ENCODE measurements around the gene TMEM132D.

The TMEM132D gene

DNA sequence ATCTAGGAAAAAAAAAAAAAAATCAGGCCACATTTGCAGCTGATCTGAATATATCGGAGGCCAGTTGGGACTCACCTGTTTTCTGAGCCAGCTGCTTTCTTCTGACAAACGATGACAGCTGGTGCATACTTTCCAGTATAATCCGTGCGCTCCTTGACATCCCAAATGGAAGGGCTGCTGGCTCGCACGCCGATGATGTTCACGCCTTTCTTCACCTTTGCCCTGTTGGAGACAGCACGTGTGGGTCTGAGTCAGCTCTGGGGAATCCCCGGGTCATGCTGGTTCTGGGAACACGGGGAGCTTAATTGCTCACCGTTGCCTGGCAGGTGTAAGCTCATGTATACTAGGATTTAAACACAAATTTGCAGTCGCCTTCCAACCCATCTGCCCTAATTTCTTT lies 372.8 kb downstream of the TMEM132D start:
- no peak for DNase-seq

GRCh38 chr12:129530517-129530916 lies 373.3 kb downstream of the TMEM132D start:
- DNase-seq: no peak

GRCh38 chr12:129527506-129527905 lies 376.3 kb downstream of the TMEM132D start:
- DNase-seq: no peak

GRCh38 chr12:129523621-129524020 lies 380.2 kb downstream of the TMEM132D start:
- no peak for DNase-seq

GRCh38 chr12:129520739-129521138 lies 383.1 kb downstream of the TMEM132D start:
- no peak for DNase-seq

DNA sequence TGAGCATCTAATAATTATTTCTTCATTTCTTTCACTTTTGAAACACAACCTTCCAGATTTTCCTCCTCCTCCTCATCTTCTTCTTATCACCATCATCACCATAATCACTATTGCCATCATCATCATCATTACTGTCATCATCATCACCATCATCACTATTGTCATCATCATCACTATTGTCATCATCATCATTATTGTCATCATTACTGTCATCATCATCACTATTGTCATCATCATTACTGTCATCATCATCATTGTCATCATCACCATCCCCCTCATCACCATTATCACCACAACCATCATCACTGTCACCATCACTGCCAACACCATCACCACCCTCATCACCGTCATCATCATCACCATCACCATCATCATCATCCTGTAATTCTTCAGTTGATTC lies 400.0 kb downstream of the TMEM132D start:
- no peak for DNase-seq

DNA sequence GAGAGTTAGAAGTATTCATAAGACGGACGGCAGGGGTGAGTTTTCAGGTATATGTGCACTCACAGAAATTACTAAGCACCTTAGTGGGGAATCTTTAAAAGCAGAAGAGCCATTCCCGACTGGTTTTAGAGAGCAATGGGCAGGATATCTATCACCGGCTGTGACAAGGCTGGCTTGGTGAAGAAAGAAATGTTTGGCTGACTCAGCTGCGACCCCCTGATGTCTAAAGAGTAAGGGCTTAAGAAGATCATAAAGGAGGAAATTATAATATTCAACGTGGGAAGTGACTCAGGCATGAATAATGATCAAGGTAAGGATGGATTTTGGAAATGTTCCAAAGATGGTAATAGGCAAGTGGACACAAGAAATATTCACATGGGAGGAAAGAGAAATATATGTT lies 407.6 kb downstream of the TMEM132D start:
- no peak for DNase-seq

- DNase-seq: no peak
Measured at GRCh38 chr12:129494766-129495165, 409.1 kb downstream of the TMEM132D start.

GRCh38 chr12:129494260-129494659 lies 409.6 kb downstream of the TMEM132D start:
- no peak for DNase-seq

- DNase-seq: no peak
Measured at GRCh38 chr12:129489100-129489676, 414.6 kb downstream of the TMEM132D start.

DNA sequence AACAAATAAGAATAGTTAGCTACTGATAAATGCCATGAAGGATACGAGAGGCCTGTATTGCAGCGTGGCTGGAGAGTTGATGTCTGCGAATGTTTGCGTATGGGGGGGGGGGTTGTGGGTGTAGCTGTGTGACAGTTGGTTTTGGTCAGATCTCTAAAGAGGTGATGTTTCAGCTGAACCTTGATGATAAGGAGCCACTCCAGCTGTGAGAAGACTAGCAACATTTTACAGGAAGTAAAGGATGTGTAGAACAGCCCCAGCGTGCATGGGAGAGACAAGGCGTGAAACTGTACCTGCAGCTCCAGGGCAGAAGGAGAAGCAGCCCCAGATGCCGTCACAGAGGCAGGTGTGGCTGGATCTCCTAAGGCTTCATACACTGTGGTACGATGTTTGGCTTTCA lies 416.9 kb downstream of the TMEM132D start:
- DNase-seq: no peak

GRCh38 chr12:129483111-129483893 lies 420.5 kb downstream of the TMEM132D start:
- no peak for DNase-seq

GRCh38 chr12:129481921-129482320 lies 421.9 kb downstream of the TMEM132D start:
- DNase-seq: no peak

GRCh38 chr12:129470196-129470595 lies 433.6 kb downstream of the TMEM132D start:
- DNase-seq: no peak

- no peak for DNase-seq
Measured at GRCh38 chr12:129467726-129468125, 436.1 kb downstream of the TMEM132D start.

DNA sequence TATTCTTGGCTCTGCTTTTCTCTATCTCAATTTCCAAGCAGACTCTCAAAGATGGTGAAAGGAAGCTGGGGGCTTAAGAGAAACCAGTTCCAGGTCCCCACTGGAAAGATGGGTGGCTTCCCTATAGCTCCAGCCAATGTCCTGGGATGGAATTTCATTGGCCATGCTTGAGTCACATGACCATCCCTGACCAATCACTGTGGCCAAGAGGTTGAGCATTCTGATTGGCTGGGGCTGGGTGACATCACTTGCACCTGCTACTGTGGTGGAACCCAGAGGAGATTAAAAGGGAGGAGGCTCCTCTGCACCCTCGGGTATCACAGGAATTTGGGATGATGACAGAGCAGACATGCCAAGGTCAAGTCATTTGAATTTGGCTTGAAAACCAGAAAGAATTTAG lies 436.5 kb downstream of the TMEM132D start:
- DNase-seq: no peak

- DNase-seq: no peak
Measured at GRCh38 chr12:129466499-129466898, 437.3 kb downstream of the TMEM132D start.

- DNase-seq: no peak
Measured at GRCh38 chr12:129459886-129460285, 443.9 kb downstream of the TMEM132D start.

DNA sequence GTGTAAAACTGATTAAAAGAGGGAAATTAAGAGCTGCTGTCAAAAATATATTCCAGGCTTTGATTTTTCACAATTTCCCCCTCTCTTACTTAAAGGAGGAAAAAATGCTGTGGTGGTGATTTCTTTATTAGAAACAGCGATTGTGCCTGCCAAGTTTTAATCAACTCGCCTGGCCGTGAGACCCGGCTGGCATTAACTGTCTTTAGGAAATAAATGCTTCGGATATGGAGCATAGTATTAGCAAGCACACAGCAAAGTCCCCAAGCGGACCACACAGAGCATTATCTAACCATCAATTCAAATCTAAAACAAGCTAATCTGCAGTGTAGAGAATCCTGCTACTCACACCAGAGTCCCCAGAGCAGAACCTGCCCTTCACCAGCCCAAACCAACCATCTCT lies 457.1 kb downstream of the TMEM132D start:
- no peak for DNase-seq

DNA sequence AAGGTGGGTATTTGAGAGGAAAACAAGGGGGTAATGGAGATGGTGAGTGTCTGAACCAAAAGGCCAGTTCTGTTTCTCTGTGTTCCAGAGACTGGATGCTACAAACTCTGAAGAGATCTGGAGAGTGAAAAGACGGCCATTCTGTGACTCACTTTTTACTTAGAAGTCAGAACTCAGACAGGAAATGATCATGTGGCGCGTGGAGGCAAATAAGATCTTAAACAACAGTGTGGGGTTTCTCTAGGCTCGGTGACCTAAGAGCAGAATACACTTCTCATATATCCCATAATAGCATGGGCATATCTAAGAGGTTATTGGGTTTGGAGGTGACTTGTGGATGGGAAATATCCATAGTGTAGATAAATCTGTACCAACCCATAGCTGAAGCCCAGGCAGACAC lies 463.5 kb downstream of the TMEM132D start:
- no peak for DNase-seq

GRCh38 chr12:129434790-129435189 lies 469.0 kb downstream of the TMEM132D start:
- DNase-seq: no peak

- DNase-seq: no peak
Measured at GRCh38 chr12:129428240-129428936, 475.4 kb downstream of the TMEM132D start.

- DNase-seq: no peak
Measured at GRCh38 chr12:129423041-129423580, 480.7 kb downstream of the TMEM132D start.

- no peak for DNase-seq
Measured at GRCh38 chr12:129413295-129413694, 490.5 kb downstream of the TMEM132D start.
